B cell (primary cell): ENCODE measurements around the gene YES1. TPM values are rescaled to one million over a fixed set of nuclear protein-coding genes. Genes with fewer than 3 reads are reported as not detected.

Source experiments
- ATAC-seq: fragments of 200-7000 bp; cut with Tn5 transposase; one replicate; pipeline ENCODE4 v1.10.0; 2021; ENCODE audit warnings: low read depth, mild to moderate bottlenecking, moderate number of reproducible peaks, moderate library complexity
- CTCF ChIA-PET: fragments of 350-600 bp; sonication (Branson Sonifier 250); formaldehyde crosslinking; loops from one replicate; lab custom pipeline; 2021; ENCODE audit warnings: antibody characterized with exemption, inconsistent platforms; lab: Charles Lee
- POLR2A ChIA-PET: fragments of 350-600 bp; sonication (Branson Sonifier 250); formaldehyde crosslinking; loops from one replicate; lab custom pipeline; 2021; ENCODE audit warnings: antibody characterized with exemption; lab: Charles Lee
- DNase-seq: peaks from one replicate; pipeline ENCODE4 v3.0.0; 2013
- H2AFZ ChIP-seq: 2 replicates; pipeline ENCODE4 v1.6.1; 2012; ENCODE audit warnings: mild to moderate bottlenecking, low read depth, low read length; ENCODE audit not compliant: insufficient read depth, poor library complexity, severe bottlenecking
- H3K27ac ChIP-seq, 2 donors: 1 replicate in 1 of 2; 2 replicates in 1 of 2; pipeline ENCODE4 v1.5.1; 2012 to 2013; ENCODE audit warnings: low read length in 2 of 2, mild to moderate bottlenecking in 2 of 2, moderate library complexity in 1 of 2
- H3K27me3 ChIP-seq, 4 experiments: fragments of 200-600 bp in 1 of 4; sonication (generic) in 1 of 4; replicated peaks in 1 of 4; 1 replicate in 2 of 4; 2 replicates in 2 of 4; pipeline versions ENCODE4 v1.6.1 to v1.7.0; 2013 to 2016; ENCODE audit warnings: low read length in 3 of 4, mild to moderate bottlenecking in 2 of 4, mixed read lengths in 1 of 4, moderate library complexity in 1 of 4; ENCODE audit not compliant: insufficient read depth in 4 of 4, control insufficient read depth in 3 of 4; ENCODE audit errors: control extremely low read depth in 1 of 4
- H3K36me3 ChIP-seq, 2 experiments: replicated peaks in 1 of 2; 1 replicate in 1 of 2; 2 replicates in 1 of 2; pipeline versions ENCODE4 v1.6.1 to v1.7.1; 2013; ENCODE audit warnings: low read length in 1 of 2; ENCODE audit not compliant: insufficient read depth in 2 of 2, control insufficient read depth in 1 of 2; ENCODE audit errors: control extremely low read depth in 1 of 2, extremely low read depth in 1 of 2
- H3K4me1 ChIP-seq, 2 donors: fragments of 200-600 bp in 1 of 2; sonication (generic) in 1 of 2; 1 replicate in 1 of 2; 2 replicates in 1 of 2; pipeline versions ENCODE4 v1.5.1 to v1.6.1; 2013 to 2017; ENCODE audit warnings: low read length in 2 of 2; ENCODE audit not compliant: control insufficient read depth in 2 of 2, insufficient read depth in 2 of 2
- H3K4me2 ChIP-seq: replicated peaks from 2 replicates; pipeline ENCODE3; 2012; ENCODE audit warnings: mild to moderate bottlenecking, low read depth, low read length; ENCODE audit not compliant: poor library complexity, severe bottlenecking
- H3K4me3 ChIP-seq, 5 experiments: fragments of 200-600 bp in 1 of 5; sonication (generic) in 1 of 5; 1 replicate in 3 of 5; 2 replicates in 2 of 5; pipeline versions ENCODE4 v1.5.1 to v1.7.0; 2011 to 2016; ENCODE audit warnings: low read length in 4 of 5, mild to moderate bottlenecking in 4 of 5, low read depth in 2 of 5, control low read depth in 1 of 5, moderate library complexity in 1 of 5; ENCODE audit not compliant: insufficient read depth in 1 of 5; ENCODE audit errors: control extremely low read depth in 1 of 5, extremely low read depth in 1 of 5
- H3K79me2 ChIP-seq: fragments of 200-600 bp; sonication (generic); one replicate; pipeline ENCODE4 v1.6.0; 2016; ENCODE audit warnings: low read length; ENCODE audit not compliant: control insufficient read depth, insufficient read depth
- H3K9ac ChIP-seq: fragments of 200-600 bp; sonication (generic); 2 replicates; pipeline ENCODE4 v1.6.1; 2017; ENCODE audit warnings: mild to moderate bottlenecking, low read length, moderate library complexity
- H3K9me3 ChIP-seq, 3 donors: one replicate each; pipeline versions ENCODE4 v1.6.1 to v1.7.1; 2013; ENCODE audit warnings: low read length in 2 of 3; ENCODE audit not compliant: control insufficient read depth in 2 of 3, insufficient read depth in 1 of 3; ENCODE audit errors: control extremely low read depth in 1 of 3
- H4K20me1 ChIP-seq: 2 replicates; pipeline ENCODE4 v1.6.0; 2012; ENCODE audit warnings: mild to moderate bottlenecking, low read length; ENCODE audit not compliant: insufficient read depth, control insufficient read depth, poor library complexity, severe bottlenecking
- H3K27ac Mint-ChIP-seq: one replicate; pipeline ENCODE4 v1.8.0; 2021; ENCODE audit warnings: mixed read lengths
- H3K27me3 Mint-ChIP-seq: one replicate; pipeline ENCODE4 v1.8.0; 2021; ENCODE audit warnings: mixed read lengths
- H3K4me1 Mint-ChIP-seq: one replicate; pipeline ENCODE4 v1.8.0; 2021; ENCODE audit warnings: mixed read lengths
- H3K4me3 Mint-ChIP-seq: one replicate; pipeline ENCODE4 v1.8.0; 2021; ENCODE audit warnings: mixed read lengths
- H3K9me3 Mint-ChIP-seq: one replicate; pipeline ENCODE4 v1.8.0; 2022; ENCODE audit warnings: mixed read lengths; ENCODE audit not compliant: insufficient read depth
- CTCF ChIP-seq: fragments of 200-600 bp; IDR thresholded peaks from one replicate; pipeline ENCODE4 v1.8.0; 2022; ENCODE audit warnings: antibody characterized with exemption, mild to moderate bottlenecking
- EZH2 ChIP-seq: IDR thresholded peaks from 2 replicates; pipeline ENCODE4 v1.6.1; 2012; ENCODE audit warnings: borderline replicate concordance, low read depth, mild to moderate bottlenecking, moderate library complexity, low read length; ENCODE audit not compliant: insufficient read depth, poor library complexity, severe bottlenecking
- WGBS: methylation state at CpG from one replicate; pipeline ENCODE4 v1.1.5; 2013; ENCODE audit warnings: missing lambda C conversion rate; ENCODE audit not compliant: insufficient coverage; 5-methylcytosine and 5-hydroxymethylcytosine counted together
- intact Hi-C: fragments of 100-400 bp; cut with micrococcal nuclease; formaldehyde crosslinking; loops from one replicate; pipeline ENCODE4 v1.10.0; 2022
- polyA plus RNA-seq: library from polyadenylated mRNA; depleted of rRNA; stranded (reverse); fragments of >200 nt; gene quantifications from 2 replicates; pipeline ENCODE4 v1.2.3, GENCODE V29; 2012
- total RNA-seq, 2 donors: library from RNA; stranded (reverse); fragments of 120-200 nt in 1 of 2; gene quantifications; 1 replicate in 1 of 2; 2 replicates in 1 of 2; pipeline versions ENCODE4 v1.2.3 to v1.2.4, GENCODE V29; 2013 to 2022

The YES1 gene
- total and polyA plus RNA-seq, 2 donors (not counting 1 experiment from before 2014, with no cell fraction given), result 0.30 TPM; not detected in 1

- Mint-ChIP-seq H3K27ac (no peak overlapping the region), H3K27me3 (peaks cover 22% of the 10 kb centered on the region)
- CTCF ChIA-PET, result interaction anchor here (1.0 kb wide), 1 partner anchor 10 kb away, joined by 7 read pairs; no protein-coding TSS in a partner anchor
Measured at GRCh38 chr18:849021-849420, 37.0 kb upstream of the YES1 start.

More at GRCh38 chr18:849021-849420, 37.0 kb upstream of the YES1 start:
- H3K36me3 ChIP-seq, result no peaks in the 10 kb centered on the region
- H3K9me3 Mint-ChIP-seq, result no peaks in the 10 kb centered on the region
- no peak overlapping the region for H3K9ac ChIP-seq
- H4K20me1 ChIP-seq, result no peaks in the 10 kb centered on the region
- H3K4me1 Mint-ChIP-seq, result no peaks in the 10 kb centered on the region
- WGBS, result 80% methylated on average over 2 of the region's 4 CpGs
- POLR2A ChIA-PET, result no interaction called here
- H2AFZ ChIP-seq, result no peak overlapping the region
- H3K4me2 ChIP-seq, result no peak overlapping the region
- no peak overlapping the region for H3K4me3 ChIP-seq
- H3K4me1 ChIP-seq, result no peaks in the 10 kb centered on the region
- no peak for TF ChIP-seq CTCF
- TF ChIP-seq EZH2, result no peak
- intact Hi-C loops, result no loop called here
- no peak for DNase-seq
- no peaks in the 10 kb centered on the region for H3K9me3 ChIP-seq
- ATAC-seq, result no peak
- no peaks in the 10 kb centered on the region for H3K79me2 ChIP-seq
- H3K4me3 Mint-ChIP-seq, result no peak overlapping the region
- peaks cover 0 to 2% (median 0%) of the 10 kb centered on the region in 4 experiments for H3K27me3 ChIP-seq
- no peak overlapping the region for H3K27ac ChIP-seq
